ENCODE measurements around the gene HDDC2.
"Not testable (repeated sequence)": the region's sequence is repeated elsewhere in the genome, so short reads cannot be mapped to it uniquely, and the experiment has no call there.

The HDDC2 gene

GRCh38 chr6:125294036-125294435, 7.7 kb downstream of the HDDC2 start:
- TF ChIP-seq, protein P1, sequence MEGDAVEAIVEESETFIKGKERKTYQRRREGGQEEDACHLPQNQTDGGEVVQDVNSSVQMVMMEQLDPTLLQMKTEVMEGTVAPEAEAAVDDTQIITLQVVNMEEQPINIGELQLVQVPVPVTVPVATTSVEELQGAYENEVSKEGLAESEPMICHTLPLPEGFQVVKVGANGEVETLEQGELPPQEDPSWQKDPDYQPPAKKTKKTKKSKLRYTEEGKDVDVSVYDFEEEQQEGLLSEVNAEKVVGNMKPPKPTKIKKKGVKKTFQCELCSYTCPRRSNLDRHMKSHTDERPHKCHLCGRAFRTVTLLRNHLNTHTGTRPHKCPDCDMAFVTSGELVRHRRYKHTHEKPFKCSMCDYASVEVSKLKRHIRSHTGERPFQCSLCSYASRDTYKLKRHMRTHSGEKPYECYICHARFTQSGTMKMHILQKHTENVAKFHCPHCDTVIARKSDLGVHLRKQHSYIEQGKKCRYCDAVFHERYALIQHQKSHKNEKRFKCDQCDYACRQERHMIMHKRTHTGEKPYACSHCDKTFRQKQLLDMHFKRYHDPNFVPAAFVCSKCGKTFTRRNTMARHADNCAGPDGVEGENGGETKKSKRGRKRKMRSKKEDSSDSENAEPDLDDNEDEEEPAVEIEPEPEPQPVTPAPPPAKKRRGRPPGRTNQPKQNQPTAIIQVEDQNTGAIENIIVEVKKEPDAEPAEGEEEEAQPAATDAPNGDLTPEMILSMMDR (IDR thresholded peaks at IDR 0.05; ENCODE audit: unreplicated experiment in 3 of 3), result no peak
- Mint-ChIP-seq H3K27me3 (ENCODE audit: low read depth) (no peaks in the 10 kb centered on the region), H3K4me3 (no peak overlapping the region), H3K9me3 (peaks cover 9% of the 10 kb centered on the region), H3K4me1 (peaks cover 13% of the 10 kb centered on the region), H3K36me3 (ENCODE audit: low read depth) (peaks cover 88% of the 10 kb centered on the region), H3K27ac (no peak overlapping the region)

- Mint-ChIP-seq H3K9me3 (peaks cover 9% of the 10 kb centered on the region), H3K27me3 (ENCODE audit: low read depth) (no peaks in the 10 kb centered on the region), H3K4me3 (no peak overlapping the region), H3K27ac (no peak overlapping the region), H3K36me3 (ENCODE audit: low read depth) (peaks cover 84% of the 10 kb centered on the region), H3K4me1 (peaks cover 11% of the 10 kb centered on the region)
- TF ChIP-seq, protein P1 (IDR thresholded peaks at IDR 0.05; ENCODE audit: unreplicated experiment in 3 of 3), result no peak
These were observed 8.2 kb downstream of the HDDC2 start for GRCh38 chr6:125293587-125293986.

GRCh38 chr6:125287718-125288117, 14.0 kb downstream of the HDDC2 start:
- Mint-ChIP-seq H3K9me3 (peaks cover 62% of the 10 kb centered on the region), H3K4me3 (no peak overlapping the region), H3K4me1 (no peaks in the 10 kb centered on the region), H3K36me3 (ENCODE audit: low read depth) (peaks cover 92% of the 10 kb centered on the region), H3K27me3 (ENCODE audit: low read depth) (no peaks in the 10 kb centered on the region), H3K27ac (no peak overlapping the region)
- TF ChIP-seq, protein P1 (IDR thresholded peaks at IDR 0.05; ENCODE audit: unreplicated experiment in 3 of 3), result no peak

DNA sequence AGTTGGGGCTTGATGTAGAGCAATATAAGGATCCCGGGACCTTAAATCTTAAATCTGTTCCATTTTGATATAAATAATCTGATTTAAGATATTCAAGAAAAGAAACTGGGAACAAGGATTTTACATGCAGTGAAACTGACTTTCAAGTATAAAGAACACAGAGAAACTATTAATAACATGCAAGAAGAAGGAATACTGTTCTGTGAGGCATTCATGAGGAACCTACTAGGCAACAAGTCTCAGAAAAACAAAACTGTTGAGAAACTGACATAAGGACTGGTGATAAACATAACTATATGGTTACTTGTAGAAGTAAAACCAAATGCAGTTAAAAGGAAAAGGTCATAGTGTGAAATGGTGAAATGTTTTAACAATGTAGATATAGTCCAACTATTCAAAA, 15.8 kb downstream of the HDDC2 start:
- Mint-ChIP-seq H3K4me3 (no peak overlapping the region), H3K27me3 (ENCODE audit: low read depth) (no peaks in the 10 kb centered on the region), H3K9me3 (peaks cover 77% of the 10 kb centered on the region), H3K4me1 (no peaks in the 10 kb centered on the region), H3K36me3 (ENCODE audit: low read depth) (peaks cover 92% of the 10 kb centered on the region), H3K27ac (no peak overlapping the region)
- TF ChIP-seq, protein P1 (IDR thresholded peaks at IDR 0.05; ENCODE audit: unreplicated experiment in 3 of 3), result no peak

DNA sequence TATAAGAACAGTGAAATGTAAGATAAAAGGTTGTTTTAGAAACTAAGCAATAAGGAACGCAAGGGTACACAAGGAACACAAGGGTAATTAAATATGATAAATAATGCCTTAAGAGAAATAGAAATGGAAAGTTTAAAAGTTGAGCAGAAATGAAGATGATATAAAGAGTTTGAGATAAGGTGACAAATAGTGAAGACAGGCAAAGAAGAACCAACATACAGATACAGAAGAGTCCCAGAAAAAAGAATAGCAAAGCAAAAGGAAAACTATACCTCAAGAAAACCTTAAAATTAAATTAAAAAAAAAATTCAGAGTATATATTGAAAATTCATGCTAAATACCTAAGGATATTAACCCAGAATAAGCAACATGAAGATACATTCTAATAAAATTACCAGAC, 16.4 kb downstream of the HDDC2 start:
- H3K27ac Mint-ChIP-seq, result no peak overlapping the region
- no peaks in the 10 kb centered on the region for H3K4me1 Mint-ChIP-seq
- H3K27me3 Mint-ChIP-seq (ENCODE audit: low read depth), result no peaks in the 10 kb centered on the region
- peaks cover 92% of the 10 kb centered on the region for H3K36me3 Mint-ChIP-seq (ENCODE audit: low read depth)
- no peak overlapping the region for H3K4me3 Mint-ChIP-seq
- H3K9me3 Mint-ChIP-seq, result peaks cover 79% of the 10 kb centered on the region
- TF ChIP-seq, protein P1 (IDR thresholded peaks at IDR 0.05; ENCODE audit: unreplicated experiment in 3 of 3), result no peak

- Mint-ChIP-seq H3K36me3 (ENCODE audit: low read depth) (peaks cover 93% of the 10 kb centered on the region), H3K9me3 (peaks cover 75% of the 10 kb centered on the region)
- H3K27me3 Mint-ChIP-seq (ENCODE audit: low read depth); H3K27ac Mint-ChIP-seq; H3K4me3 Mint-ChIP-seq; H3K4me1 Mint-ChIP-seq: not testable (repeated sequence)
These were observed 19.3 kb downstream of the HDDC2 start for GRCh38 chr6:125282470-125282869.

DNA sequence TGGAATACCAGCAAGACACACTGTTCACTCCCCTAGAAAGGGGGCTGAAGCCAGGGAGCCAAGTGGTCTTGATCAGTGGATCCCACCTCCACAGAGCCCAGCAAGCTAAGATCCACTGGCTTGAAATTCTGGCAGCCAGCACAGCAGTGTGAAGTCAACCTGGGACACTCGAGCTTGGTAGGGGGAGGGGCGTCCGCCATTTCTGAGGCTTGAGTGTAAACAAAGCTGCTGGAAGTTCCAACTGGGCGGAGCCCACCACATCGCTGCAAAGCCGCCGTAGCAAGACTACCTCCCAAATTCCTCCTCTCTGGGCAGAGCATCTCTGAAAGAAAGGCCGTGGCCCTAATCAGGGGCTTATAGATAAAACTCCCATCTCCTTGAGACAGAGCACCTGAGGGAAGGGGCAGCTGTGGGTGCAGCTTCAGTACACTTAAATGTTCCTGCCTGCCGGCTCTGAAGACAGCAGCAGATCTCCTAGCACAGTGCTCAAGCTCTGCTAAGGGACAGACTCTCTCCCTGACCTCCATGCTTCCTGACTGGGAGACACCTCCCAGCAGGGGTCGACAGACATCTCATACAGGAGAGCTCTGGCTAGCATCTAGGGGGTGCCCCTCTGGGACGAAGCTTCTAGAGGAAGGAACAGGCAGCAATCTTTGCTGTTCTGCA, 21.3 kb downstream of the HDDC2 start:
- H3K27ac Mint-ChIP-seq; H3K4me1 Mint-ChIP-seq; H3K4me3 Mint-ChIP-seq; H3K27me3 Mint-ChIP-seq (ENCODE audit: low read depth): not testable (repeated sequence)
- Mint-ChIP-seq H3K9me3 (peaks cover 57% of the 10 kb centered on the region), H3K36me3 (ENCODE audit: low read depth) (peaks cover 90% of the 10 kb centered on the region)

Measured in nephron (organoid).